ENCODE results near the gene SLIT3.

The SLIT3 gene

GRCh38 chr5:168987543-168988300 lies 313.2 kb downstream of the SLIT3 start:
- peak in 1 of 3 donors; percentile 23 for DNase-seq
- Histone ChIP-seq H3K4me1 (ENCODE audit: control insufficient read depth, insufficient read depth, low read length, poor library complexity, severe bottlenecking) (no peaks in the 10 kb centered on the region), H3K36me3 (ENCODE audit: control insufficient read depth, insufficient read depth, low read length) (no peaks in the 10 kb centered on the region), H3K4me3 (ENCODE audit: insufficient read depth, low read depth, low read length, poor library complexity, severe bottlenecking) (no peak overlapping the region), H3K27ac (ENCODE audit: insufficient read depth, low read length, poor library complexity, severe bottlenecking) (no peak overlapping the region), H3K9me3 (ENCODE audit: control insufficient read depth, low read length) (no peaks in the 10 kb centered on the region), H3K27me3 (replicated peaks; ENCODE audit: control insufficient read depth, insufficient read depth, low read length, poor library complexity, severe bottlenecking) (no peaks in the 10 kb centered on the region)

- no peak for DNase-seq
- Histone ChIP-seq H3K4me3 (ENCODE audit: insufficient read depth, low read depth, low read length, poor library complexity, severe bottlenecking) (no peak overlapping the region), H3K4me1 (ENCODE audit: control insufficient read depth, insufficient read depth, low read length, poor library complexity, severe bottlenecking) (no peaks in the 10 kb centered on the region), H3K36me3 (ENCODE audit: control insufficient read depth, insufficient read depth, low read length) (no peaks in the 10 kb centered on the region), H3K27ac (ENCODE audit: insufficient read depth, low read length, poor library complexity, severe bottlenecking) (no peak overlapping the region), H3K27me3 (replicated peaks; ENCODE audit: control insufficient read depth, insufficient read depth, low read length, poor library complexity, severe bottlenecking) (no peaks in the 10 kb centered on the region), H3K9me3 (ENCODE audit: control insufficient read depth, low read length) (no peaks in the 10 kb centered on the region)
These were observed 315.5 kb downstream of the SLIT3 start for GRCh38 chr5:168985454-168985853.

- Histone ChIP-seq H3K9me3 (ENCODE audit: control insufficient read depth, low read length) (no peaks in the 10 kb centered on the region), H3K27ac (ENCODE audit: insufficient read depth, low read length, poor library complexity, severe bottlenecking) (no peak overlapping the region), H3K27me3 (replicated peaks; ENCODE audit: control insufficient read depth, insufficient read depth, low read length, poor library complexity, severe bottlenecking) (no peaks in the 10 kb centered on the region), H3K4me1 (ENCODE audit: control insufficient read depth, insufficient read depth, low read length, poor library complexity, severe bottlenecking) (no peaks in the 10 kb centered on the region), H3K4me3 (ENCODE audit: insufficient read depth, low read depth, low read length, poor library complexity, severe bottlenecking) (no peak overlapping the region), H3K36me3 (ENCODE audit: control insufficient read depth, insufficient read depth, low read length) (no peaks in the 10 kb centered on the region)
- DNase-seq, result no peak
These were observed 316.7 kb downstream of the SLIT3 start for GRCh38 chr5:168984135-168984675.

- no peak for DNase-seq
- Histone ChIP-seq H3K27me3 (replicated peaks; ENCODE audit: control insufficient read depth, insufficient read depth, low read length, poor library complexity, severe bottlenecking) (no peaks in the 10 kb centered on the region), H3K4me3 (ENCODE audit: insufficient read depth, low read depth, low read length, poor library complexity, severe bottlenecking) (no peak overlapping the region), H3K9me3 (ENCODE audit: control insufficient read depth, low read length) (no peaks in the 10 kb centered on the region), H3K27ac (ENCODE audit: insufficient read depth, low read length, poor library complexity, severe bottlenecking) (no peak overlapping the region), H3K36me3 (ENCODE audit: control insufficient read depth, insufficient read depth, low read length) (no peaks in the 10 kb centered on the region), H3K4me1 (ENCODE audit: control insufficient read depth, insufficient read depth, low read length, poor library complexity, severe bottlenecking) (no peaks in the 10 kb centered on the region)
These were observed 321.8 kb downstream of the SLIT3 start for GRCh38 chr5:168979135-168979534.

- Histone ChIP-seq H3K27ac (ENCODE audit: insufficient read depth, low read length, poor library complexity, severe bottlenecking) (no peak overlapping the region), H3K36me3 (ENCODE audit: control insufficient read depth, insufficient read depth, low read length) (no peaks in the 10 kb centered on the region), H3K4me1 (ENCODE audit: control insufficient read depth, insufficient read depth, low read length, poor library complexity, severe bottlenecking) (no peaks in the 10 kb centered on the region), H3K9me3 (ENCODE audit: control insufficient read depth, low read length) (no peaks in the 10 kb centered on the region), H3K27me3 (replicated peaks; ENCODE audit: control insufficient read depth, insufficient read depth, low read length, poor library complexity, severe bottlenecking) (no peaks in the 10 kb centered on the region), H3K4me3 (ENCODE audit: insufficient read depth, low read depth, low read length, poor library complexity, severe bottlenecking) (no peak overlapping the region)
- no peak for DNase-seq
These were observed 322.4 kb downstream of the SLIT3 start for GRCh38 chr5:168978500-168978899.

- Histone ChIP-seq H3K36me3 (ENCODE audit: control insufficient read depth, insufficient read depth, low read length) (no peaks in the 10 kb centered on the region), H3K4me3 (ENCODE audit: insufficient read depth, low read depth, low read length, poor library complexity, severe bottlenecking) (no peak overlapping the region), H3K27ac (ENCODE audit: insufficient read depth, low read length, poor library complexity, severe bottlenecking) (no peak overlapping the region), H3K4me1 (ENCODE audit: control insufficient read depth, insufficient read depth, low read length, poor library complexity, severe bottlenecking) (no peaks in the 10 kb centered on the region), H3K27me3 (replicated peaks; ENCODE audit: control insufficient read depth, insufficient read depth, low read length, poor library complexity, severe bottlenecking) (no peaks in the 10 kb centered on the region), H3K9me3 (ENCODE audit: control insufficient read depth, low read length) (no peaks in the 10 kb centered on the region)
- DNase-seq, result no peak
These were observed 322.9 kb downstream of the SLIT3 start for GRCh38 chr5:168978015-168978414.

GRCh38 chr5:168976311-168976970 lies 324.5 kb downstream of the SLIT3 start:
- no peak for DNase-seq
- H3K27ac ChIP-seq (ENCODE audit: insufficient read depth, low read length, poor library complexity, severe bottlenecking), result no peak overlapping the region
- no peaks in the 10 kb centered on the region for H3K36me3 ChIP-seq (ENCODE audit: control insufficient read depth, insufficient read depth, low read length)
- H3K4me1 ChIP-seq (ENCODE audit: control insufficient read depth, insufficient read depth, low read length, poor library complexity, severe bottlenecking), result no peaks in the 10 kb centered on the region
- H3K27me3 ChIP-seq (replicated peaks; ENCODE audit: control insufficient read depth, insufficient read depth, low read length, poor library complexity, severe bottlenecking), result no peaks in the 10 kb centered on the region
- H3K9me3 ChIP-seq (ENCODE audit: control insufficient read depth, low read length), result no peaks in the 10 kb centered on the region
- no peak overlapping the region for H3K4me3 ChIP-seq (ENCODE audit: insufficient read depth, low read depth, low read length, poor library complexity, severe bottlenecking)

- Histone ChIP-seq H3K4me1 (ENCODE audit: control insufficient read depth, insufficient read depth, low read length, poor library complexity, severe bottlenecking) (no peaks in the 10 kb centered on the region), H3K27ac (ENCODE audit: insufficient read depth, low read length, poor library complexity, severe bottlenecking) (no peak overlapping the region), H3K9me3 (ENCODE audit: control insufficient read depth, low read length) (no peaks in the 10 kb centered on the region)
These were observed 325.6 kb downstream of the SLIT3 start for GRCh38 chr5:168975331-168975730.

GRCh38 chr5:168974082-168974481 lies 326.9 kb downstream of the SLIT3 start:
- no peaks in the 10 kb centered on the region for H3K27me3 ChIP-seq (replicated peaks; ENCODE audit: control insufficient read depth, insufficient read depth, low read length, poor library complexity, severe bottlenecking)
- no peak overlapping the region for H3K27ac ChIP-seq (ENCODE audit: insufficient read depth, low read length, poor library complexity, severe bottlenecking)
- no peaks in the 10 kb centered on the region for H3K4me1 ChIP-seq (ENCODE audit: control insufficient read depth, insufficient read depth, low read length, poor library complexity, severe bottlenecking)
- no peak overlapping the region for H3K4me3 ChIP-seq (ENCODE audit: insufficient read depth, low read depth, low read length, poor library complexity, severe bottlenecking)
- H3K9me3 ChIP-seq (ENCODE audit: control insufficient read depth, low read length), result no peaks in the 10 kb centered on the region
- H3K36me3 ChIP-seq (ENCODE audit: control insufficient read depth, insufficient read depth, low read length), result no peaks in the 10 kb centered on the region
- no peak for DNase-seq

More at GRCh38 chr5:168975331-168975730, 325.6 kb downstream of the SLIT3 start:
- Histone ChIP-seq H3K4me3 (ENCODE audit: insufficient read depth, low read depth, low read length, poor library complexity, severe bottlenecking) (no peak overlapping the region), H3K36me3 (ENCODE audit: control insufficient read depth, insufficient read depth, low read length) (no peaks in the 10 kb centered on the region), H3K27me3 (replicated peaks; ENCODE audit: control insufficient read depth, insufficient read depth, low read length, poor library complexity, severe bottlenecking) (no peaks in the 10 kb centered on the region)
- no peak for DNase-seq

GRCh38 chr5:168972731-168973130 lies 328.2 kb downstream of the SLIT3 start:
- Histone ChIP-seq H3K9me3 (ENCODE audit: control insufficient read depth, low read length) (no peaks in the 10 kb centered on the region), H3K4me3 (ENCODE audit: insufficient read depth, low read depth, low read length, poor library complexity, severe bottlenecking) (no peak overlapping the region), H3K36me3 (ENCODE audit: control insufficient read depth, insufficient read depth, low read length) (no peaks in the 10 kb centered on the region), H3K27ac (ENCODE audit: insufficient read depth, low read length, poor library complexity, severe bottlenecking) (no peak overlapping the region), H3K27me3 (replicated peaks; ENCODE audit: control insufficient read depth, insufficient read depth, low read length, poor library complexity, severe bottlenecking) (no peaks in the 10 kb centered on the region), H3K4me1 (ENCODE audit: control insufficient read depth, insufficient read depth, low read length, poor library complexity, severe bottlenecking) (no peaks in the 10 kb centered on the region)
- no peak for DNase-seq
